Adipocyte (in vitro differentiated cells): ENCODE results near the gene RAD50.
"Not testable (repeated sequence)": the region's sequence is repeated elsewhere in the genome, so short reads cannot be mapped to it uniquely, and the experiment has no call there.

Experiments used
- DNase-seq: peaks from one replicate; pipeline ENCODE4 v3.0.0-alpha.2; 2015; ENCODE audit warnings: low read depth
- H3K27me3 ChIP-seq: replicated peaks from 2 replicates; pipeline ENCODE4 v1.7.0; 2013; ENCODE audit warnings: mild to moderate bottlenecking, low read length, moderate library complexity; ENCODE audit not compliant: control insufficient read depth, insufficient read depth
- H3K36me3 ChIP-seq: 2 replicates; pipeline ENCODE4 v1.7.0; 2013; ENCODE audit warnings: low read length, mild to moderate bottlenecking, moderate library complexity; ENCODE audit not compliant: control insufficient read depth, insufficient read depth, severe bottlenecking
- H3K4me1 ChIP-seq: 2 replicates; pipeline ENCODE4 v1.7.0; 2013; ENCODE audit warnings: mild to moderate bottlenecking, low read length, moderate library complexity; ENCODE audit not compliant: control insufficient read depth, insufficient read depth
- H3K4me3 ChIP-seq: 2 replicates; pipeline ENCODE4 v1.7.0; 2013; ENCODE audit warnings: mild to moderate bottlenecking, low read length, moderate library complexity
- H3K9ac ChIP-seq: 2 replicates; pipeline ENCODE4 v1.7.0; 2013; ENCODE audit warnings: mild to moderate bottlenecking, low read length, moderate library complexity
- H3K9me3 ChIP-seq: 2 replicates; pipeline ENCODE4 v1.7.0; 2013; ENCODE audit warnings: mild to moderate bottlenecking, low read length, moderate library complexity; ENCODE audit not compliant: control insufficient read depth

Gene RAD50

DNA sequence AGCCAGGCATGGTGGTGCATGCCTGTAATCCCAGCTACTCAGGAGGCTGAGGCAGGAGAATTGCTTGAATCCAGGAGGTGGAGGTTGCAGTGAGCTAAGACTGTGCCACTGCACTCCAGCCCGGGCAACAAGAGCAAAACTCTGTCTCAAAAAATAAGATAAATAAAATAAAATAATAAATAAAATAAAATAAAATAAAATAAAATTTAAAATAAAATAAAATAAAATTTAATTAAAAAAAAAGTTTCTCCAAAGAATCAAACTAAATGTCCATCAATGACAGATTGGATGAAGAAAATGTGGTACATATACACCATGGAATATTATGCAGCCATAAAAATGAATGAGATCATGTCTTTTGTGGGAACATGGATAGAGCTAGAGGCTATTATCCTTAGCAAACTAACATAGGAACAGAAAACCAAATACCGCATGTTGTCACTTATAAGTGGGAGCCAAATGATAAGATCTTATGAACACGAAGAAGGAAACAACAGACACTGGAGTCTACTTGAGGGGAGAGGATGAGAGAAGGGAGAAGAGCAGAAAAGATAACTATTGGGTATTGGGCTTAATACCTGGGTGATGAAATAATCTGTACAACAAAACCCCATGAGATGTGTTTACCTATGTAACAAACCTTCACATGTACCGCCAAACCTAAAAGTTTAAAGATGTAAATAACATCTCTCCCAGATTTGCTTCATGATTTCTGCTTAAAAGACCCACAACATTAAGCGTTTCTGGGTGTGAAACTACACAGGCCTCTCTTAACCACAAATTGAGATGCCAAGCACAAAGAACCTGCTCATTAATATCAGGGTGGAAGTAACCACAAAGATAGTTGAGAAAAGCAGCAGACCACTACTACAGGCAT, 135.2 kb downstream of the RAD50 start:
- H3K36me3 ChIP-seq, H3K4me3 ChIP-seq, DNase-seq: not testable (repeated sequence)

GRCh38 chr5:132692632-132692967, 135.8 kb downstream of the RAD50 start:
- no peaks in the 10 kb centered on the region for H3K9me3 ChIP-seq
- H3K27me3 ChIP-seq: no peaks in the 10 kb centered on the region
- peaks cover 11% of the 10 kb centered on the region for H3K4me1 ChIP-seq
- H3K36me3 ChIP-seq: peaks cover 10% of the 10 kb centered on the region
- H3K9ac ChIP-seq: no peak overlapping the region
- no peak overlapping the region for H3K4me3 ChIP-seq
- peak; percentile 51 for DNase-seq

More for the DNA sequence above, 135.2 kb downstream of the RAD50 start:
- H3K9ac ChIP-seq, H3K9me3 ChIP-seq, H3K27me3 ChIP-seq: not testable (repeated sequence)
- H3K4me1 ChIP-seq: peaks cover 11% of the 10 kb centered on the region
